NCI-H2227 (cell line): Measurements from ENCODE around the gene GLIS1.

Experiments used
- DNase-seq: peaks from one replicate; lab custom pipeline; 2025; ENCODE audit not compliant: unreplicated experiment; lab: John Stamatoyannopoulos, UW

The GLIS1 gene

GRCh38 chr1:53680868-53681267 lies 58.1 kb downstream of the GLIS1 start:
- no peak for DNase-seq

DNA sequence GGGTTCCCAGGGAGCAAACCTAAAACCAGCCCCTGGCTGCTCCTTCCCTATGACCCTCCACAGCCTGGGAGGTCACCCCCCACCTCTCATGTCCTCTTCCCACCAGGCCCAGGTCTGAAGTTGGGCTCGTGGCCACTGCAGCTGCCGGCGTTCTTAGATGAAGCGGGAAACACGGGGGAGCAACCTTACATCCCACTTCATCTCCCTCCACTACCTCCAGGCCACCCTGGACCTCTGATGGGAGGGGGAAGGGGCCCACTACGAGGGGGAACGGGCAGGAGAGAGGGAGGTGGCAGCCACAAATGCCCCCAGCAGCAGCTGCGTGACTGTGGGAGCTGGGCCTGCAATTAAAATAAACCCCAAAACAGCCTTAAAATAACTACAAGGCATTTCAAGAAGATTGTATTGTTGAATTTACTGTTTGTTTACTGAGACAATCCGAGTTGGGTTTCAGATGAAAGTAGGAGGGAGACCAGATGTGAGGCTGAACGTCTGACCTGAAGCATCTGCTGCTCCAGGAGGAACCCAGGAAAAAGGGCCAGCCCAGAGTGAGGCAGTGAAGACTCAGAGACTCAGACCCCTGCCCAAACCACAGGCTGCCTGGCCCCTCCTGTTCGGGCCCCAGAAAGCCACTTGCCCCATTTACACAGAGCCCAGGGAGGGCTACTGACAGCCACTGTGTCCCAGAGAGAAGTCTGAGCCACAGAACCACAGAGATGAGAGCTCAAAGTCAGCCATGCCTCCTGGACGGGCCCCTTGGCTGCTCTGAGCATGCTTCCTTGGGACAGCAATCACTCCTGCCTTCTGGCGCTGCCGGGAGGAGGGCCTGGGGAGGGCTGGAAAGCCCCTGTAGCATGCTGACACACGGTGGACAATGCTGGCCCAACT lies 59.8 kb downstream of the GLIS1 start:
- no peak for DNase-seq

GRCh38 chr1:53678507-53678906 lies 60.5 kb downstream of the GLIS1 start:
- DNase-seq: no peak

DNA sequence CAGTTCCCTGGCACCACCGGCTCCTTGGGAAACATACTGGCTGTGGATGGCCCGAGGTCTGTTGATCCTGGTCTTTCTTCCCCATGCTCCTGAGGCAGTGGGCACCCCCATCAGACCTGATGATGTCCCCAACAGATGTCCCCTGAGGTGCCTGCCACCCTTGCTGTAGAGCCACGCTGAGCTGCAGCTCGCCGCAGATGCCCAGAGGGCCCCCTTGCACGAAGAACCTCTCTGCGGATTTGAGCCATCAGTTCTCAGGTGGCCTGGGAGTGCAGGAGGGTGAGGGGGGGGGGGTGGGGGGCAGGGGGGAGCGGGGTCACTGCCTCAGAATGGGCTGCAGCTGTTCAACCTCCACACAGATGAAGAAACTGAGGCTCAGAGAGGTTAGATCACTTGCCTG lies 60.9 kb downstream of the GLIS1 start:
- no peak for DNase-seq

DNA sequence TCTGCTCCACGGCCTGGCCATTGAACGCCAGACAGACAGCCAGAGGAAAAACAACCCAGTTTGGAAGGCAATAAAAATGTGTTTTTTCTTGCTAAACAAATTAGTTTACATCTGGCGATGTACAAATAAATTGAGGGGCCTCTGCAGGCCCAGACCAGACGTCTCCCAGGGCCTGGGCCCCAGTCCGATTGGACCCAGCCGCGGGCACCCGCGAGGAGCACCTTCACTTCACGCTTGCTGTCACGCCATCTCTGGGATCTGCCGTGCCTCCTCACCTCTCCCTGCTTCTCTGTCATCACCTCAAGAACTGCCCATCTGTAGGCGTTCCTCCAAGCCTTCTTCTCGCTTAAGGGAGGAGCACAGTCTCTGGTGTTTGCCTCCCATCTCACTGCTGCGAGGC lies 61.5 kb downstream of the GLIS1 start:
- no peak for DNase-seq

DNA sequence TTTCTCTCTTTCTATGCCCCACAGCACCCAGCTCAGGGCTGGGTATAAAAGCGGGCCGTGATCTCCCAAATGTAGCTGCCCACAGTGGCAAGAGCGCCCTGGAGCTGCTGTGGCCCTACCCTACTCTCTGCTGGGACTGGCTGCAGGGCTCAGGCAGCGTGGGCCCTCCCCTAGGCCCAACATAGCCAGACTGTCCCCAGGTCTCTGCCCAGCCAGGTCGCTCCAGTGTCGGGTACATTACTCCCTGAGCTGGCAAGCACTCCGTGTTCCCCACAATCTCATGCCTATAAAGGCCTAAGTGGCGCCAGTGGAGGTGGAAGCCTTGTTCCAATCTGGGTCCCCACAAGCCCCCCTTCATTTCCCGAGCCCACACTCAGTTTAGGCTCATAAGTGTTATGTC lies 66.2 kb downstream of the GLIS1 start:
- DNase-seq: no peak

- no peak for DNase-seq
Measured at GRCh38 chr1:53672243-53672642, 66.7 kb downstream of the GLIS1 start.

GRCh38 chr1:53669621-53670191 lies 69.3 kb downstream of the GLIS1 start:
- DNase-seq: no peak

DNA sequence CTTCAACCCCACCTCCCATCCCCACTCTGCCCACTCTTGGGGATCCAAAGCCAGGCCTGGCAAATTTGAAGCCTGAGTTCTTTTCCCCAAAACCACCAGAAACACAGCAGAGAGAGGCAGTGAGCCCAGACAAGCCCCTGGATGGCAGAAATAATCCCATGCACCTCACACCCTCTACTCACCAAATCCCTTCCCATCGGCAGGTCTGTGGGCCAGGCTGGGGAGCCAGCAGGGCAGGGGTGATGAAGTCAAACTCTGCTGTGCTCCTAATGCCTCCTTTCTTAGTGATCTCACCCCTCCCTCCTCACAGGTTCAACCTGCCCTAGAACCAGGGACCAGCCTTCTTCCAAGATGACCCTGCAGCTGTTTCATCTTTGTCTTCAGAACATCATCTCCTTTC lies 72.4 kb downstream of the GLIS1 start:
- DNase-seq: no peak

DNA sequence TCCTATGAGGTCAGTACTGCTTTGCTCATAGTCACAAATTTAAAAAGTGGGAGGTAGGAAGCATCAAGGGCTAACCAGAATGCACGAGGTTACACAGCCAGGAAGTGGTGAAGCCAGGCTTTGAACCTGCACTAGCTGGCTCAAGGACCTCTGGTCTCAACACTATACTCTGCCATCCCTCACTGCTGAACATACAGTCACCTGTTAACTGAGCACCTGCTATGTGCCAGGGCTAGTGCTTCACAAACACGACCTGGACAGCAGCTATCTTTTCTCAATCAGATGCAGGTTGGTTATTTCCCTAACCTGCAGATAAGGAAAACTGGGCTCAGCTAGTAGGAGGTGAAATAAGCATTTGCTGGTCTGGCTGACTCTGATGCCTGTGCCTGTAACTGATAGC lies 73.0 kb downstream of the GLIS1 start:
- DNase-seq: no peak

DNA sequence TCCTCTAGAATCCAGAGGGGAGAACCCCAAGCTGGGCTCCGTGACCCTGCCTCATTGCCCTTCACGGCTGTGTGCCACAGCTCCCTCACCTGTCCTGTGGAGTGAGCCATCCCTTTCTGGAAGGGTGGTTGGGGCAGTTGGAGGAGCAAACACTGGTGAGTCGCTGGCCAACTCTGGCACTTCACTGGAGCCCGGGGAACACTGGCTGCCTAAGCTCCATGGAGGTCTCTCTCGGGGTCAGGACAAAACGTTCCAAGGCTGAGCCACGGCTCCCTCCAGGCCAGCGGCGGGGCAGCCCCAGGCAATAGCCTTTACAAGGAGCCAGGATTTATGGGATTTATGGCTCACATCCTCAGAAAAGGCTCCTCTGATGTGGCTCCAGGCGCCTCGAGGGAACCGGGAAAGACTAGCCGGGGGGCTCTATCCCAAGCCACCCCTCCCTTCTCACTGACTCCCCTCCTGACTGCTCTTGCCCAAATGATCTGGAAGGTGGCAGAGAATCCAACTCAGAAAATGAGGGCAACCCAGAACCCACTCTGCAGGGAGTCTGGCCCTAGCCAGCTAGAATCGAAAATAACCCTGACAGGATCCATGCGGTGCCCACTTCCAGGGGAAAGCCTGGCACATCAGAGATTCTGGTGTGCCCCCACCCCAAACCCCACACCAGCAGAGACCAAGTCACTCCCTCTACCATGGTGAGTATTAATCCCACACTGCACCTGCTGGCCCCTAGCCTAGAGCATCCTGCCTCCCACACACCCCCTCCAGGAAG lies 75.2 kb downstream of the GLIS1 start:
- DNase-seq: no peak

DNA sequence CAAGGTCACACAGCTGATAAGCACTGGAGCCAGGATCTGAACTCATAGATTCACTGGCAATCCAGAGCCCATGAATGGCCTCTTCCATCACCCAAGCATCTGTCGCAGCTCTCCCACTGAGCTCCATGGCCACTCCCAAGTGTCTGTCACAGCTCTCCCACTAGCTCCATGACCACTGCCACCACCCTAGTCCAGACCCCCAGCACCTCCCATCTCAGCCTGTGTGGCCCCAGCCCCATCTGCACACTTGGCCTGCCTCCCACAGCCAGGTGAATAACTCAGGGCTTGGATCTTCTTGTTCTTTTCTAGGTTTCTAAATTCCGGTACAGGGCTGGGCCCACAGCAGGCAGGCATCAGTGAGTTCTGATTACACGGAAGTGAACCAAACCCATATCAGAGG lies 76.0 kb downstream of the GLIS1 start:
- DNase-seq: no peak

DNA sequence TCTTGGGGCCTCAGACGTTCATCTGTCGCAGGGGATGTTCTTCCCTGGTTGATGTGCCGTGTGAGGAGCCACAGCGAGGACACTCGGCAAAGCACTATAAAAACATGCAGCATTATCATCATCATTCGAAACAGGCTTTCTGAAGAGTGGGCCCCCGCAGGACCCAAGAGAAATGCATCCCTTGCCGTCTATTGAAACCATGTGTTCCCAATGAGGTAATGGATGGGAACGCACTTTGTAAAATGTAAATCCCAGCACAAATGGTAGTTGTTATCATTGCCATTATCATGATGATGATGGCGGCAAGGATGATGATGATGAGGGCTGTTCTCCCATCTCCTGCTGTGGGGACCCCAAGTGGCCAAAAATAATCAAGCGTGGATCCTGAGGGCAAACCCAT lies 76.8 kb downstream of the GLIS1 start:
- DNase-seq: no peak

- DNase-seq: no peak
Measured at GRCh38 chr1:53661496-53661895, 77.5 kb downstream of the GLIS1 start.

DNA sequence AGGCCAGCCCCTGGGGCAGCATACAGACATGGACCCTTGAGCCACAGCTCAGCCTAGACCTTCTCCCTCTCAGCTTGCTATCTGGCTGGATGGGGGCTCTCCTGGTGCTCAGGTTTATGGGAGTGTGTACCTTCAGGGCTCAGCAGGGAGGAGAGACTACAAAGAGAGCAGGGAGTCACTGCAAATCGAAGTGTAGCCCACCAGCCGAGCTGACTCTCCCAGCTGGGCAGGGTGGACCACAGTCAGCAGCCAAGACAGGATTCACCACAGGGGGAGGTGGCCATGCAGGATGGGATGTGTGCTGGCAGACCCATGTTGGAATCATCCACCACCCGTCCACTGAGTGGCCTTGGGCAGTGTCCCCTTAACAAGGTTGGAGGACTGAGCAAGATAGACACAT lies 78.3 kb downstream of the GLIS1 start:
- DNase-seq: no peak

DNA sequence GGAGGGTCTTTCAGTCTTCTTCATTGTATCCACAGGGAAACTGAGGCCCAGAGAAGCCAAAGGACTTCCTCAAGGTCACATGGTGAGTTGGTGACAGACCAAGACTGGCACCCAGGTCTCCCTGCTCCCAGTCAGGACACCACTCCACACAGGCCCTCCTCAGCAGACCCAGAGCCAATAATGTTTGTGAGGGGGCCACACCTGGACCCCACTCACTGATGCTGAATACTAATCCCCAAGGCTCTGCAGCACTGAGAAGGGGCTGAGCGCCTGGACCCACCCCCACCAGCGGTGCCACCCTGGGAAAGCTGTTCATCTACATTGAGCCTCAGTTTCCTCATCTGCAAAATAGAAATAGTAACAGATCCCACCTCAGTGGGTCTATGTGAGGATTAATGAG lies 79.5 kb downstream of the GLIS1 start:
- DNase-seq: no peak

DNA sequence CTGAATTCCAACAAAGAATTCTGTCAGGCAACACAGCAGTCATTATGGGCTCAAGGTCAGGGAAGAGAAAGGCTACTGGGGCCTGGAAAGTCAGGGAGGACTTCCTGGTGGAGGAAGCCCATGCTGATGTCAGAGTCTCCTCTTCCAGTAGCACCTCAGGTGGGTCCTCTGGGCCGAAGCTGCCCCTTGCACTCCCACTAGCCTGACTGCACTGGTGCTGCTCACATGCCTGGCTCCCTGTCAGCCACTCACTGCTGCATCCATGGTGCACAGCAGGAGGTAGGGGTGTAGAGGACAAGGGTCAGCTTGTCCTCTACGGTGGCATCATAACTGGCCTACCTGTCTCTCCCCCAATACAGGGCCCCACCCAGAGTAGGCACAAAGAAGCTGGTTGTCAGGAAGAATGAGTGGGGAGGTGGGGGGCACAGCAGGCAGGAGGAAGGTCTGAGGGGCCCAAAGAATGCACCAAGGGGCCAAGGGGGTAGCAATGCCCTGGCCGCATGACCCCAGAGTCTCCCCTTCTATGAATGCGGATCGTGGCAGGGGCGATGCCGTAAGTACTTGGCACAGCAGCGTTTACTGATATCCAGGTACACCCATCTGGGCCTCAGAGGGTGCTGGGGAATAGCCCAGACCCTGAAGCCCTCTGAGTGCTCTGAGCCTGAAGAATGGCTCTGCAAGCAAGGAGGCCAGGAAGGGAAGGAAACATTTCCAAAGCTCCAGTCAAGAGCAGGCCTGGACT lies 80.3 kb downstream of the GLIS1 start:
- no peak for DNase-seq

DNA sequence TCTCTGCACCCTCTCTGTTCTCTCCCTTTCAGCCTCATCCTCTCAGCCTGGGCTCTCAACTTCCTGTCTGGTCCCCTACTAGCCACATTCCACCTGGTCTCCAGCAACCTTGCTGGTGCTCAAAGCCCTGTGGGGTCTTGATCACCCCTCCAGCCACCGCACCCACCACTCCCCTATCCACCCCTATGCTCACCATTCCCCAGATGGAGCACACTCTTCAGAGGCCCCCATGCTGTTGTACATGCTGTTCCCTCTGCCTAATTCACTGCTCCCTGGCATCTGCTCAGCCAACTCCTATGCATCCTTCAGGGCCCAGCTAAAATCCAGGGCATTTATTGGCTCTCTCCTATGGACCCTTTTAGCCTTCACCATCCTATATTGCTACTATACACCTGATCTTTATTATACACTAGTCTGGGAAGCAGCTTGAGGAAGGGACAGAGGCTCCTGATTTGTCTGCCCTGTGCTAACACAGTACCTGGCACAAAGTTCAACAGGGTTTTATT lies 81.0 kb downstream of the GLIS1 start:
- DNase-seq: no peak

DNA sequence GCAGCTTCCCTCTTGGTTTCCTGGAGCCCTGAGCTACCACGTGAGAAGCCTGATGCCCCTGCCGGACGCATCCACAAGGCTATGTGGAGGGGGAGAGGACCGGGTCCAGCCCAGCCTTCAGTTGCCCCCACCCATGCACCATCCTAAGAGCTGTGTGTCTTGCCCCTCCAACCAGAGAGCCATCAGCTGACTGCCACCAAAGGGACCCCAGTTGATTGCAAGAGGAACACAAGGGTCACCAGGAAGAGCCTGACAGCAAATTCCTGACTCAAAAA lies 81.5 kb downstream of the GLIS1 start:
- no peak for DNase-seq

DNA sequence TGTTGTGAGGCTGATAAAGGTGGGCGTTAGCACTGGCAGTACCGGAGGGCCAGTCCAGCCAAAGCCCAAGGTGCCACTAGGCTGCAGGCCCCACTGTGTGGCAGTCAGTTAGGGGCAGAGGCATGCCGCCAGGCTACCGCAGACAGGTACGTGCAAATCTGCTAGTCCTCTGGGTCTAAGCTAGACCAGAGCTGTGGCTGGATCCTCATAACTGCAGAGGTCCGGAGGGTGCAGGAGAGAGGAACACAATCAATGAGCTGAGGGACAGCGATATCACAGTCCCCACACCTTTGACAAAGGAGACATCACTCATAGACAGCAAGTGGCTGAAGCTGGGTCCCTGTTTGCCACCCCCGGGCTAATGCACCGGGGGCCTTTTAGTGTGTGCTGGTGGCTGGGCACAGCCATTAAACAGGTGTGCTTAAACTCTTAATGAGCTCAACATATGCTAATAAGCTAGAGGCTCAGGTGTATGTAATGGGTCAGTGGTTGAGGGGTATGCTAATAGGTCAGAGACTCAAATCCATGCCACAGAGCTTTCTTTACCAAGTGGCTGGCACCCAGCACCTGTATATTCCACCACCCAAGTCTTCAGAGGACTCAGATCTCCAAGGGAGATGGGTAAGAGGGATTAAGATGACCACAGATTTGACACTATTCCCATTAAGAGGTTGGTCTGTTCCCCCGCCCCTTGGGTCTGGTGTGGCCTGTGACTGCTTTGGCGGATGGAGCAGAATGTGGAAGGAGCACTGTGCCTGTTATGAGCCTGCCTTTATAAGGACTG lies 82.0 kb downstream of the GLIS1 start:
- no peak for DNase-seq
